Mesendoderm (in vitro differentiated cells): Measurements from ENCODE around the gene OGFR.

ENCODE experiments used
- DNase-seq: peaks from one replicate; pipeline ENCODE4 v3.0.0; 2013
- H2AK5ac ChIP-seq: 2 replicates; pipeline ENCODE4 v1.6.1; 2013; ENCODE audit warnings: low read length, inconsistent platforms
- H2BK120ac ChIP-seq: 2 replicates; pipeline ENCODE4 v1.6.1; 2013; ENCODE audit warnings: low read depth, mild to moderate bottlenecking, low read length, moderate library complexity, mixed read lengths
- H2BK15ac ChIP-seq: replicated peaks from 2 replicates; pipeline ENCODE4 v1.6.1; 2013; ENCODE audit warnings: low read depth, mild to moderate bottlenecking, moderate library complexity
- H2BK5ac ChIP-seq: 2 replicates; pipeline ENCODE4 v1.6.1; 2013; ENCODE audit warnings: low read length, inconsistent platforms
- H3K18ac ChIP-seq: 2 replicates; pipeline ENCODE4 v1.6.1; 2013; ENCODE audit warnings: mild to moderate bottlenecking, low read length, mixed read lengths
- H3K23ac ChIP-seq: one replicate; pipeline ENCODE4 v1.6.1; 2013; ENCODE audit warnings: low read length
- H3K27ac ChIP-seq: 2 replicates; pipeline ENCODE4 v1.5.1; 2013; ENCODE audit warnings: low read depth, mild to moderate bottlenecking, inconsistent platforms, low read length, moderate library complexity
- H3K27me3 ChIP-seq: 2 replicates; pipeline ENCODE4 v1.6.1; 2013; ENCODE audit warnings: low read length, control low read depth, mild to moderate bottlenecking, inconsistent platforms; ENCODE audit not compliant: insufficient read depth, poor library complexity
- H3K36me3 ChIP-seq: 2 replicates; pipeline ENCODE4 v1.6.1; 2013; ENCODE audit warnings: low read length, inconsistent platforms; ENCODE audit not compliant: control insufficient read depth, insufficient read depth
- H3K4ac ChIP-seq: one replicate; pipeline ENCODE4 v1.6.1; 2013; ENCODE audit warnings: low read depth, mild to moderate bottlenecking, low read length, moderate library complexity
- H3K4me1 ChIP-seq: 2 replicates; pipeline ENCODE4 v1.6.1; 2013; ENCODE audit warnings: low read depth, low read length, inconsistent platforms; ENCODE audit not compliant: control insufficient read depth
- H3K4me2 ChIP-seq: 2 replicates; pipeline ENCODE4 v1.6.1; 2013; ENCODE audit warnings: low read length
- H3K4me3 ChIP-seq: 2 replicates; pipeline ENCODE4 v1.5.1; 2013; ENCODE audit warnings: mild to moderate bottlenecking, low read length
- H3K56ac ChIP-seq: one replicate; pipeline ENCODE4 v1.6.1; 2013; ENCODE audit warnings: low read length
- H3K79me1 ChIP-seq: 2 replicates; pipeline ENCODE4 v1.6.1; 2013; ENCODE audit warnings: low read length, inconsistent platforms
- H3K79me2 ChIP-seq: 2 replicates; pipeline ENCODE4 v1.6.1; 2013; ENCODE audit warnings: mild to moderate bottlenecking, low read length; ENCODE audit not compliant: control insufficient read depth, insufficient read depth
- H3K9ac ChIP-seq: 2 replicates; pipeline ENCODE4 v1.6.1; 2013; ENCODE audit warnings: low read length, inconsistent platforms
- H4K5ac ChIP-seq: one replicate; pipeline ENCODE4 v1.6.1; 2013; ENCODE audit warnings: low read length
- H4K8ac ChIP-seq: one replicate; pipeline ENCODE4 v1.6.1; 2013; ENCODE audit warnings: low read depth, mild to moderate bottlenecking, control low read depth, low read length, moderate library complexity
- WGBS: extraction: QIAGEN DNeasy Blood & Tissue Kit; methylation state at CpG from one replicate; pipeline ENCODE4 v1.1.7; 2013; ENCODE audit warnings: low lambda C conversion rate, missing lambda C conversion rate; ENCODE audit not compliant: insufficient coverage; ENCODE audit errors: extremely low coverage; 5-methylcytosine and 5-hydroxymethylcytosine counted together

The OGFR gene

GRCh38 chr20:62766716-62767115 is 37.9 kb upstream of the OGFR start:
- Histone ChIP-seq H3K4me3 (no peak overlapping the region), H3K18ac (no peak overlapping the region), H2AK5ac (no peak overlapping the region), H4K8ac (no peak overlapping the region), H3K4me1 (no peaks in the 10 kb centered on the region), H3K9ac (no peak overlapping the region), H3K36me3 (no peaks in the 10 kb centered on the region), H3K4me2 (no peak overlapping the region), H4K5ac (no peak overlapping the region), H3K56ac (no peak overlapping the region), H3K27me3 (no peaks in the 10 kb centered on the region), H2BK120ac (no peak overlapping the region), H2BK5ac (no peak overlapping the region), H3K79me2 (no peaks in the 10 kb centered on the region), H2BK15ac (no peak overlapping the region), H3K27ac (no peak overlapping the region), H3K79me1 (no peaks in the 10 kb centered on the region), H3K4ac (no peak overlapping the region), H3K23ac (no peak overlapping the region)
- WGBS = no CpG with 5 or more reads among the region's 16 CpGs
- no peak for DNase-seq

- Histone ChIP-seq H3K4me3 (no peak overlapping the region), H3K56ac (no peak overlapping the region), H3K4me2 (no peak overlapping the region), H3K9ac (no peak overlapping the region), H3K23ac (no peak overlapping the region), H2BK15ac (no peak overlapping the region), H4K5ac (no peak overlapping the region), H3K79me1 (no peaks in the 10 kb centered on the region), H3K4ac (no peak overlapping the region), H3K4me1 (no peaks in the 10 kb centered on the region), H3K18ac (no peak overlapping the region), H4K8ac (no peak overlapping the region), H2BK120ac (no peak overlapping the region), H2AK5ac (no peak overlapping the region), H2BK5ac (no peak overlapping the region), H3K36me3 (no peaks in the 10 kb centered on the region), H3K79me2 (no peaks in the 10 kb centered on the region), H3K27me3 (no peaks in the 10 kb centered on the region), H3K27ac (no peak overlapping the region)
- DNase-seq = no peak
- no CpG with 5 or more reads among the region's 8 CpGs for WGBS
Observed at GRCh38 chr20:62768234-62768546, 36.4 kb upstream of the OGFR start.

- Histone ChIP-seq H3K23ac (no peak overlapping the region), H3K4me3 (no peak overlapping the region), H3K79me1 (no peaks in the 10 kb centered on the region), H4K8ac (no peak overlapping the region), H3K4ac (no peak overlapping the region), H3K79me2 (no peaks in the 10 kb centered on the region), H2BK15ac (no peak overlapping the region), H3K4me1 (no peaks in the 10 kb centered on the region), H4K5ac (no peak overlapping the region), H3K27me3 (no peaks in the 10 kb centered on the region), H3K9ac (no peak overlapping the region), H3K27ac (no peak overlapping the region), H2BK120ac (no peak overlapping the region), H2AK5ac (no peak overlapping the region), H2BK5ac (no peak overlapping the region), H3K56ac (no peak overlapping the region), H3K4me2 (no peak overlapping the region), H3K18ac (no peak overlapping the region), H3K36me3 (no peaks in the 10 kb centered on the region)
- no peak for DNase-seq
- WGBS = no CpG with 5 or more reads among the region's 21 CpGs
Observed at GRCh38 chr20:62768551-62769287, 35.9 kb upstream of the OGFR start.

GRCh38 chr20:62769346-62770071 is 35.1 kb upstream of the OGFR start:
- no peak overlapping the region for H3K4me3 ChIP-seq

GRCh38 chr20:62770111-62770910 is 34.3 kb upstream of the OGFR start:
- WGBS = no CpG with 5 or more reads among the region's 20 CpGs
- Histone ChIP-seq H3K18ac (no peak overlapping the region), H4K5ac (no peak overlapping the region)

More at GRCh38 chr20:62769346-62770071, 35.1 kb upstream of the OGFR start:
- no peaks in the 10 kb centered on the region for H3K36me3 ChIP-seq
- H4K8ac ChIP-seq = no peak overlapping the region
- WGBS = no CpG with 5 or more reads among the region's 16 CpGs
- H3K27ac ChIP-seq = no peak overlapping the region
- no peak overlapping the region for H3K56ac ChIP-seq
- H2BK120ac ChIP-seq = no peak overlapping the region
- H2BK15ac ChIP-seq = no peak overlapping the region
- no peak overlapping the region for H4K5ac ChIP-seq
- H3K18ac ChIP-seq = no peak overlapping the region
- no peak overlapping the region for H3K23ac ChIP-seq
- no peaks in the 10 kb centered on the region for H3K4me1 ChIP-seq
- H2BK5ac ChIP-seq = no peak overlapping the region
- H3K27me3 ChIP-seq = no peaks in the 10 kb centered on the region
- H3K79me2 ChIP-seq = no peaks in the 10 kb centered on the region
- no peaks in the 10 kb centered on the region for H3K79me1 ChIP-seq
- no peak overlapping the region for H3K4ac ChIP-seq
- no peak overlapping the region for H3K9ac ChIP-seq
- no peak for DNase-seq
- no peak overlapping the region for H3K4me2 ChIP-seq
- no peak overlapping the region for H2AK5ac ChIP-seq

More at GRCh38 chr20:62770111-62770910, 34.3 kb upstream of the OGFR start:
- Histone ChIP-seq H3K4ac (no peak overlapping the region), H3K4me2 (no peak overlapping the region), H3K4me3 (no peak overlapping the region), H3K27ac (no peak overlapping the region), H3K36me3 (no peaks in the 10 kb centered on the region), H3K79me1 (no peaks in the 10 kb centered on the region), H3K56ac (no peak overlapping the region), H3K27me3 (no peaks in the 10 kb centered on the region), H4K8ac (no peak overlapping the region), H2AK5ac (no peak overlapping the region), H3K9ac (no peak overlapping the region), H2BK5ac (no peak overlapping the region), H3K4me1 (no peaks in the 10 kb centered on the region), H3K23ac (no peak overlapping the region), H3K79me2 (no peaks in the 10 kb centered on the region), H2BK120ac (no peak overlapping the region), H2BK15ac (no peak overlapping the region)
- no peak for DNase-seq
